Left cardiac atrium (tissue), 4 donors: ENCODE data around the gene NR3C1. TPM values are rescaled to one million over a fixed set of nuclear protein-coding genes. Genes with fewer than 3 reads are reported as not detected.

ENCODE experiments used
- ATAC-seq, 2 donors: fragments of 200-7000 bp; cut with Tn5 transposase; one replicate each; pipeline ENCODE4 v1.9.1; 2020; ENCODE audit warnings: mild to moderate bottlenecking in 2 of 2, moderate library complexity in 2 of 2
- DNase-seq: peaks from one replicate; pipeline ENCODE4 v3.0.0-alpha.2; 2020
- intact Hi-C, 2 donors: fragments of 100-400 bp; cut with DNase I; formaldehyde crosslinking; loops; one replicate each; pipeline versions ENCODE4 v1.14.1 to v1.15.1; 2022 to 2023
- total RNA-seq, 2 donors: library from RNA; stranded (reverse); fragmentation: NEBNext Ultra II Directional; extraction: Animal tissue kit (Norgen Biotek cat#: 25700); gene quantifications; one replicate each; pipeline ENCODE4 v1.2.1, GENCODE V29; 2021
- donor health status: DM: no; HTN: yes; CAD: no.
- donor health status: DM: no; HTN: yes; CAD: no; lungs with severe emphysema.
- donor health status: DM: yes; HTN: yes; CAD: no.
- donor health status: Dilated cardiomyopathy.

The NR3C1 gene
- total RNA-seq, 2 donors from 2014 or later = 39.0 to 51.7 TPM

DNA sequence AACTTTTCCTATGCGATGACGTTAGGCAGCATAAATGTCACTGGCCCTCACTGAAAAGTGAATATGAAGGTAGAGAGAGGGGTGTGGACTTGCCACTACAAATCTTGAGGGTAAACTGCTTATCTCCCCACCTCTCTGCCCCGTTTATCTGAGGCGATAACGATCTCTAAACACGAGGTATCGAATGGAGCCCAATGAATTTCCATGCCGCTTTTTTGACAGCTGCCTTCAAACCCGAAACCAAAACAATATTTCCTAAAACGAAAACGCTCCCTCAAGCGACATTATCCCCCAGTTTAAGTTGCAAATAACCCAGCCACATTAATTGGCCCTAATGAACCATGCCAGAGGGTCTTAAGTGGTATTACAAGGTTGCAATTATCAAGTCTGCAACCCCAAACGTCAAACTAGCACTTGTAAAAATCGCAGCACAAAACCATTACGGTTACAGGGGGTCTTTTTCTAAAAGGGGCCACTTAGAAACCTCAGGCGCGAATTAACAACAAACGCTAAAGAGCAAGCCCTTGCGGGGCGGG is 1.4 kb downstream of the NR3C1 start:
- ATAC-seq (no peak), DNase-seq (no peak)
- intact Hi-C loops = loop anchor here (5.0 to 10.0 kb wide), 5 partner anchors 200 to 477 kb away; no protein-coding TSS in a partner anchor

DNA sequence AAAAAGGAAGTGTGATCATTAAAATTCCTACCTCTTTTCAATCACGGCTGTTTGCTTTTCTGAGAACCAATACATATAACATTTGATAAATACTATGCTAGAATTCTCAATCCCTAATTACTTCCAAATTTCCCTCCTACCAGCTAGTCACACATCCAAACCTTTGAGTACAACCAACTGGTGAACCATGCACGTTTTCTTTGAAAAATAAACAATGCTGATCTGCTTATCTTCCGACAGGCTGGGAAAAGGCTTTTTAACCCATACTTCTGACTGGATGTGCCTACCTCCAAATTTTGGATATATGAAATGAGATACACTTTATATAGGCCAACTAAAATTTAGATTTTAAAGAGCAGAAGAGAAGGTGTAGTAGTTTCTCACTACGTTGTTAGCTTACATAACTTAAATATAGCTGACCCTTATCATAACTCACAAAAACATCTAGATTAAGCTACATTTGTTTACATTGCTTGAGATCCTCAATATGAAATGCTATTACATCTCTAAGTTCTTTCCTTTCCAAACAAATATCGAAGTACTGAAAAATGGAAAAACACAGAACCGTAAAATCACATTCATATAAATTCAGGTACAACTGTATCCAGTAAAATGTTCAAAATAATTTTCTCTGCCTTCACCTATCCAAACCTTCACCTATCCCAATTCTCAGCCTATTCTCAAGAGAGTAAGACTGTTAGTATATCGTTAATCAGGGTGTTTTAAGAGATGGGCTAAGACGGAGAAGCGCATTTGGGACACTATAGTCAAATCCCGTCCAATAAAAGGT is 2.1 kb downstream of the NR3C1 start:
- ATAC-seq = no peak
- intact Hi-C loops = loop anchor here (2.0 to 10.0 kb wide), 6 partner anchors 199 to 477 kb away; no protein-coding TSS in a partner anchor

DNA sequence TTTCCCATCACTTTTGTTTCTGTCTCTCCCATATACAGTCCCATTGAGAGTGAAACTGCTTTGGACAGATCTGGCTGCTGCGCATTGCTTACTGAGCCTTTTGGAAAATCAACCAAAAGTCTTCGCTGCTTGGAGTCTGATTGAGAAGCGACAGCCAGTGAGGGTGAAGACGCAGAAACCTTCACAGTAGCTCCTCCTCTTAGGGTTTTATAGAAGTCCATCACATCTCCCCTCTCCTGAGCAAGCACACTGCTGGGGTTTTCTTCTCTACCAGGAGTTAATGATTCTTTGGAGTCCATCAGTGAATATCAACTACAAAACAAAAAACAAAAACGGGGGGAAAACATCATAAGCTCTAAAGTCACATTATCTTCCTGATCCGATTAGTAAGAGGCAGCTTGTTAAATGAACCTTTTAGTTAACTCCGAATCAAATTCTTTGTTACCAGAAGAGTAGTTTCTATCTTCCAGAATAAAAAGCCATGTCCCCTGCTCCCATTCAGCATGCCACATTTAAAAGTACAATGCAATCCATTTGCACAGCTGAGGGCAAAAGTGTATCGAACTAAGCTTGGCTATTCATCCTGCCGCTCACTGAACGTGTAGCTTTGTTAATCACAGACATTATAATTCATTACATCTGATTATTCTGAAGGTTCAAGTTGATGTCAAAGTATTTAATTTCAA is 2.8 kb downstream of the NR3C1 start:
- ATAC-seq = no peak
- DNase-seq = no peak
- intact Hi-C loops = loop anchor here (2.0 to 10.0 kb wide), 6 partner anchors 198 to 476 kb away; no protein-coding TSS in a partner anchor

More for the DNA sequence above, 2.1 kb downstream of the NR3C1 start:
- DNase-seq = no peak

DNA sequence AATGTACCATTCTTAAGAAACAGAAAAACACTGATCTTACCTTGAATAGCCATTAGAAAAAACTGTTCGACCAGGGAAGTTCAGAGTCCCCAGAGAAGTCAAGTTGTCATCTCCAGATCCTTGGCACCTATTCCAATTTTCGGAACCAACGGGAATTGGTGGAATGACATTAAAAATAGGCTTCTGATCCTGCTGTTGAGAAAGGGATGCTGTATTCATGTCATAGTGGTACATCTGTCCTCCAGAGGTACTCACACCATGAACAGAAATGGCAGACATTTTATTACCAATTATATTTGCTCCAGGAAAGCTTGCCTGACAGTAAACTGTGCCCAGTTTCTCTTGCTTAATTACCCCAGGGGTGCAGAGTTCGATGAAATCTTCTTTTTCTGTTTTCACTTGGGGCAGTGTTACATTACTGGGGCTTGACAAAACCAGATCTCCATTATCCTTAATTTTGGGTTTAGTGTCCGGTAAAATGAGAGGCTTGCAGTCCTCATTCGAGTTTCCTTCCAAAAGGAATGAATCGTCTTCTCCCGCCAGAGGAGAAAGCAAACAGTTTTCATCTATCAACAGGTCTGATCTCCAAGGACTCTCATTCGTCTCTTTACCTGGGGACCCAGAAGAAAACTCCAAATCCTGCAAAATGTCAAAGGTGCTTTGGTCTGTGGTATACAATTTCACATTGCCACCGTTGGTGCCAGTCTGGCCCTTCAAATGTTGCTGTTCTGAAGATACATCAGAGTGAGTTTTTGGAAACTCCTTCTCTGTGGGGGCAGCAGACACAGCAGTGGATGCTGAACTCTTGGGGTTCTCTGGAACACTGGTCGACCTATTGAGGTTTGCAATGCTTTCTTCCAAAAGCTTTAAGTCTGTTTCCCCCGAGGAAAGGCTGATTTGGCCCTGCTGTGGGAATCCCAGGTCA is 3.6 kb downstream of the NR3C1 start:
- DNase-seq = no peak
- ATAC-seq = no peak
- intact Hi-C loops = loop anchor here (2.0 to 10.0 kb wide), 7 partner anchors 73 to 475 kb away; no protein-coding TSS in a partner anchor

DNA sequence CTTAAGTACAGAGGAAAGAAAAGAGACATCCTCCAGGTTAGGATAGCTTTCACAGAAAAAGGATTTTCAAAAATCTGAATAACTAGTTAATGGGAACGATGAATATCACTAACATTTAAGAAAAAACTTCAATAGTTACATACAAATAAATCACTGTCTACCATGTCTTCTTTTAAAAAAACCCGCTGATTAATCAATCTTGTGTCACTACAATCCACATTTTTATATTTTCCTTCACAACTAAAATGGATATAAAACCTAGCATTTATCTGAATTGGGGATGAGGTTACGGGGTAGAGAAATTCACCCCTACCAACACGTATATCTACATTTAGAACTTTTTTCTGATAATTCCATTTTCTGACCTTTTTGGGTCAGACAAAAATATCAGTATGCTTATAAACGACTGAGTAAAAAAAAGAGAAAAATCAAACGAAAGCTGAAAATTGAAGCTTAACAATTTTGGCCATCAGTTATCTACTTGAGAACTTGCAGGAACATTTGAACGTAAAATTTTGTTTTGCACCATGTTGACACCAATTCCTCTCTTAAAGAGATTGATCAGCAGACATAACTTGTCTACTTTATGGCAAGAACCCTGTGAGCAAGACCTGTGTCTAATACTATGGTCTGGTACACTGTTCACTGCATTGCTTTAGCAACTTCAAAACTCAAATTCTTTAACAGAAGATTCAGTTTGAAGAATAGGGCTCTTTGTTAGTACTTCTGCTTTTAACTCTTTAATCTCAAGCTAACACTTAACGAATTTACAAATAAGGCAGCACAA is 4.8 kb downstream of the NR3C1 start:
- ATAC-seq (no peak), DNase-seq (no peak)
- intact Hi-C loops = loop anchor here in 1 of 2 donors (5.0 kb wide), 1 partner anchor 71 kb away; no protein-coding TSS in a partner anchor

DNA sequence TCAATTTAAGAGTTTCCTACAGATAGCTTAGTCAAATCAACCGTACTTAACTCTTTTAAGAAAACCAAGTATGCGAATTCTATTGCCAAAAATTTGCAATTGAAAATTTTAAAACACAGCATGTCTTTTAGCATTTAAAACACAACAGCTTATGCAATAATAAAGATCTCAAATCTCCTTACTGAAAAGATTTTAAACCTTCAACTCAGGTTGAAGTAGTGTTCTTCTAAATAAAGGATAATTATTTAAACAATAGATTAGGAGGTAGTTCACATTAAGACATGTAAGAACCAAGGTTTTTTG is 5.5 kb downstream of the NR3C1 start:
- intact Hi-C loops = loop anchor here in 1 of 2 donors (5.0 kb wide), 1 partner anchor 71 kb away; no protein-coding TSS in a partner anchor
- ATAC-seq (no peak), DNase-seq (no peak)

DNA sequence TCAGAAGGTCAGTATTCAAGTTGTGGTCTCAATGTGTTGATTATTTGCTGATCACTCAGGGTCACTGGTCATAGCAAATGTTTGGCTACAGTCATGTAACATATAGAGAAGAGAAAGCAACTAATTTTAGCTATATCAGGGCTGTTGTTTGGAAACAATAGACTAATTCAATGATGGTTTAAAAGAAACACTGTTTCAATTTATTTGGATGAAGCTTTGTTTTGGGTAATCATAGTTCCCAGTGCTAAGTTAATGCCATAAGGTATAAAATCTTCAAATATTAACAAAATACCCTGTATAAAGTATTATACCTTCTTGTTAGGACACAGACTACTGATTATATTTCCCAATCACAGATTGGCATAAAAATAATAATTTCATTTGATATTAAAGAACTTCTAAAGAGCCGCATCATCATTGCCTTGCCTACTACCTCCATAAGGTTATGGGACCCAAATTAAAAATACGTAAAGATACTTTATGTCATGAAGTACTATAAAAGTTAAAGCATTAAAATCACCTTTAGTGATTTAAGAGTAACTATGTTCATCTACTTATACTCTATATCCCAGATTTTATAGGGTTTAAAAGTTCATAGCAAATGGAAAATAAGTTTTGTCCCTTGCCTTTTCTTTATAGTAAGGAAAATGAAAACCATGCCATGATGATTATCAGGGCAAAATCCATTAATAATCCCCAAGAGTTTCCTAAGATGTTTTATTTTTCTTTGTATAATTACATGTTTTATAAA is 6.0 kb downstream of the NR3C1 start:
- intact Hi-C loops = loop anchor here in 1 of 2 donors (5.0 kb wide), 1 partner anchor 70 kb away; no protein-coding TSS in a partner anchor
- ATAC-seq (no peak), DNase-seq (no peak)

DNA sequence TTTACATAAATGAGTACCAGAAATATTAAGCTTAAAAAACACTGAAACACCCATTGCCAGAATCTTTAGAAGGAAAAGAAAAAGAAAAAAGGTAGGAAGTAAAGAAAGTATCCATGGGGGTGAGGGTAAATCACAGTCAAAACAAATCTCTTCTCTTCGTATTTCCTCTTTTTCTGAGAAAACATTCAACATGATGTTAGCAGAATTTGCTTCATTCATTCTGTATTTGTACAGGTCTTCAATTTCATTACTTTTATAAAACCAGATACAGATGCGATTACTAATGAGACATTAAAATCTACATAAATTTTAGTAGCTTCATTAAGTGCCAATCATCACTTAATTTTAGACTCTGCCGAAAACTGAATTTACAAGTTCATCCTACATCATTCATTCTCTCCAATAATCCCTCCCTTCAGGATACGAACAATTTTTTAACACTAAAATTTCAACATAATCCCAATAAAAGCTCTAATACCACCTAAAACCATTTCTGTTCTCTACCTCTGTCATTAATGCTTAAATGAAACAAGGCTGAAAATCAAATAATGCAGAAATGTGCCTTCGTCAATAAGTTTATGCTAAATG is 7.0 kb downstream of the NR3C1 start:
- intact Hi-C loops = loop anchor here in 1 of 2 donors (5.0 kb wide), 1 partner anchor 69 kb away; no protein-coding TSS in a partner anchor
- ATAC-seq = no peak
- DNase-seq = no peak

DNA sequence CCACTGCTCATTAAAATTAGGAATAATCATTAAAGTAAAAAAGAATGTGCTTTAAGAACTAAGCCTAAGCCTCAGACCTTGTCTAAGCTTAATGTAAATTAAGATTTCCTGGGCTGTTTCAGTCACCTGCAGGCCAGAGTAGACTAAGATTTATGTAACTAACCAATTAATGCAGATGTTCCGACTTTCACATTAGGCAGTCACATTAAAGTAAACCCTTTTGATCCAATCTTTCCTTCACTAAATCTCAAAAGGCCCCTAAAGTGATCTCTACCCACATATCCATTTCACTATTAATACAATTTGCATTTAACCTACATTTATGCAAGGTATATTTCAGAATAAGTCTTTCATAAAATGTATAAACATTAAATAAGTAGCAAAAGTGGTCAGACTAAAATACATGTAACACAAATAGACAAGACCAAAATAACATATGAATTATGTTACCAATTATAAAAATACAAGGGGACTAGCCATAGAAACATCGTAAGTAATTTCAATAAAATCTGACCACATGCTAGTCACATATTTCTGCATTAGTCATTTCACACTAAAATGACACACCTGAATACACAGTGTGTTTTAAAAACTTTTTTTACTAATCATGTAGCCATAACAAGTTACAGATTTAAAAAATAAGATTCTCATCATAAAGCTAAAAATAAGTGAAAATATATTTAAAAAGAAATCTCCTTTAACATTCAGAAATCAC is 7.7 kb downstream of the NR3C1 start:
- ATAC-seq = no peak
- intact Hi-C loops = loop anchor here in 1 of 2 donors (5.0 kb wide), 1 partner anchor 68 kb away; no protein-coding TSS in a partner anchor

DNA sequence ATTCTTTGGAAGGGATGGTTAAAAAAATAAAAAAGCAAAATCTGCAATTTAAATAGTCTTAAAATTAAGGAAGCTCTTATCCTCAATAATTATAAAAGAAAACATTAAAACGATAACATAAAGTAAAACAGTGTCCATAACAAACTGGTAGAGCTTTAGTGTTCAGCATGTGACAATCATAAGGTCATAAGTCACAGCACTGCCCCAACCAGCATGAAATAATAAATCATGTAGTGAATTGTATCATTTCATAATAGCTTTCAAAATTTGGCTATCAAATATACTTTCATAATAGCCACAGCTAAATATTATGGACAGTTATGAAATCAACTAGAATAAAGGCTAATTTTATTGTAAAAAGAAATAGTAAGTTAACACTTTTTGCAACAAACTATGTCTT is 10.0 kb downstream of the NR3C1 start:
- ATAC-seq (peak in 1 of 2 donors; percentile 57), DNase-seq (no peak)
- intact Hi-C loops = no loop called here

More for the DNA sequence above, 7.7 kb downstream of the NR3C1 start:
- DNase-seq = no peak

DNA sequence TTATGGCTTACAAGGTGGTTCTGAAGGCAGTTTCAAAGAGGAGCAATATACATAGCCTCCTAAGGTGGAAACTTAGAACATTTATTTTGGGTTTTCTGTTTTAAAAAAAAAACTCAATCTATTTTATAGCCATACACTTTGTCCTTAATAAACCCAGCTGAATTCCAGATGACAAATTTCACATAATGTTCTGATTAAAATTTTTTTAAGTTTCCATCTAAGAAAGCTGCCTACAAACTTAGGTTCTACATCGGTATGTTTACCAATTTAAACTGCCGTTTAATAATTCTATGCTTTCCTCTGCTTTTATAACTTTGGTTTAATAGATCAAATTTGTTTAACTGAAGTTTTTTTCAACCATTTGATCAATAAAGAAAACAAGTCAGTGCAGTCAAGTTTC is 12.5 kb downstream of the NR3C1 start:
- intact Hi-C loops = no loop called here
- ATAC-seq (no peak), DNase-seq (no peak)

DNA sequence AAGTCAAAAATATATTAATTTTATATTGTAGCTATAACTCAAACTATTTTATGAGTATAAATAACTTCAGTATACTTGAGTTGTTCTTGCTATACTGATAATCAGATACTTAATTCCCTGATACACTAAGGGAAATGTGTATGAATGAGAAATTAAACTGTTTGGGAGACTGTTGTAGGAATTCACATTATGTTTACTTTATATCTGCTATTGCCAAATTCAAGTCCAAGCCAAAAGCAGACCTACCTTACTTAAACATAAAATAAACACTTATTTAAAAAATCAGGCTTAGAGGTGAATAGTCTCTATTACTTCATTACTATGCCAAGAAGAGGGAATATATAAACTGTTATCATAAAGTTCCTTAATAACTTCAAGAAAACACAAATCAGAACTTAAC is 13.2 kb downstream of the NR3C1 start:
- intact Hi-C loops = no loop called here
- no peak for ATAC-seq
- DNase-seq = no peak

DNA sequence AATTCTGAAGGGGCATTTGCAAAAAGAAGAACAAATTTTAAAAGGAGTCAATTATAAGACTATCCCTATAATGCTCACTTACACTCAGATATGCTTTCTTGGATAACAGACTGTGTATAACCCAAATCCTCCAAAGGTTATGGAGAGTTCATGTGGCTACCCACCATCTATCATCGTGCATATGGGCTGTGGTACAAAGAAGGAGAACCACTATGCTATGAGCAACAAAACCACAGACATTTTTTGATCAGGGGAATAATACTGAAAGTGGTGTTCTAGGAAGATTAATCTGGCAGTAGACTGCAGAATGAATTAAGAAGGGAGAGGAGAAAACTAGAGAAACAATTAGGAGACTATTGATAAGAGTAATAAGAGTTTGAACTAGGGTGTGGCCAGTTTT is 16.8 kb downstream of the NR3C1 start:
- DNase-seq = no peak
- intact Hi-C loops = no loop called here
- ATAC-seq = no peak

DNA sequence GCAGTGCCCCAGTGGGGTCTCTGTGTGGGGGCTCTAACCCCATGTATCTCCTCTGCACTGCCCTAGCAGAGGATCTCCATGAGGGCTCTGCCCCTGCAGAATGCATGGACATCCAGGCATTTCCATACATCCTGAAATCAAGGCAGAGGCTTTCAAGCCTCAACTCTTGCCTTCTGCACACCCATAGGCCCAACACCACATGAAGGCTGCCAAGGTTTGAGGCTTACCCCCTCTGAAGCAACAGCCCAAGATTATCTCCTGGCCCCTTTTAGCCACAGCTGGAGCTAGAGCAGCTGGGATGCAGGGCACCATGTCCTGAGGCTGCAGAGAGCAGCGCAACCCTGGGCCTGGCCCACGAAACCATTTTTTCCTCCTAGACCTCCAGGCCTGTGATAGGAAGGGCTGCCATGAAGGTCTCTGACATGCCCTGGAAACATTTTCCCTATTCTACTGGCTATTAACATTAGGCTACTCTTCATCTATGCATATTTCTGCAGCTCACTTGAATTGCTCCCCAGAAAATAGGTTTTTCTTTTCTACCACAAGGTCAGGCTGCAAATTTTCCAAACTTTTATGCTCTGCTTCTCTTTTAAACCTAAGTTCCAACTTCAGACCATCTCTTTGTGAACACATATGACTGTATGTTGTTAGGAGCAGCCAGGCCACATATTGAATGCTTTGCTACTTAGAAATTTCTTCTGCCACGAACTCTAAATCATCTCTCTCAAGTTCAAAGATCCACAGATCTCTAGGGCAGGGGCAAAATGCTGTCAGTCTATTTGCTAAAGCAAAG is 18.4 kb downstream of the NR3C1 start:
- DNase-seq = no peak
- intact Hi-C loops = no loop called here
- ATAC-seq = no peak

DNA sequence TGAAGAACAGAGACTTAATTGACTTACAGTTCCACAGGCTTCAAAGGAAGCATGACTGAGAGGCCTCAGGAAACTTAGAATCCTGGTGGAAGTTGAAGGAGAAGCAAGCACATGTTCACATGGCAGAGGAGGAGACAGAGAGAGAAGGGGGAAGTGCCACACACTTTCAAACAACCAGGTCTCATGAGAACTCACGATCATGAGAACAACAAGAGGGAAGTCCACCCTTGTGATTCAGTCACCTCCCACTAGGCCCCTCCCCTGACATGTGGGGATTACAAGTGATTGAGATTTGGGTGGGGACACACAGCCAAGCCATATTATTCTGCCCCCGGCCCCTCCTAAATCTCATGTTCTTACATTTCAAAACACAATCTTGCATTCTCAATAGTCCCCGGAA is 19.5 kb downstream of the NR3C1 start:
- ATAC-seq = no peak
- intact Hi-C loops = no loop called here
- no peak for DNase-seq

DNA sequence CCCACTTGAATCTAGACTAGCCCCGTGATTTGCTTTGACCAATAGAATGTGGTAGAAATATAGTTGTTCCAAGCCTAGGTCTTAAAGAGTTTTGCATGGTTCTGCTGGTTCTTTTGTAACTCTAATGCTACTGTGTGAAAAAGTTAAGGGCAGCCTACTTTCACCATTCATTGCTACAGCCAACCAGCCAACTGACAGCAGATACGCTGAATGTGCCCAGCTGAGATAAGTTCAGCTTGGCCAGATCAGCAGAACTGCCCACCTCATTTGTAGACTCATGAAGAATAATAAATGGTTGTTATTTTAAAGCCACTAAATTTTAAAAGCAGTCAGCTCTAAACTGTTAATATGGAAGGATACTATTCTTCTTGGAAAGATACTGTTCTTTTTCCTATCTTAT is 23.9 kb downstream of the NR3C1 start:
- intact Hi-C loops = no loop called here
- DNase-seq = no peak
- ATAC-seq = no peak
